Measurements from ENCODE around the gene SLC25A10.

Gene SLC25A10

GRCh38 chr17:81706757-81707624 is 5.1 kb upstream of the SLC25A10 start:
- no peak for DNase-seq (ENCODE audit: low read depth)

GRCh38 chr17:81707725-81708646 is 4.1 kb upstream of the SLC25A10 start:
- no peak for DNase-seq (ENCODE audit: low read depth)

GRCh38 chr17:81708739-81709185 is 3.3 kb upstream of the SLC25A10 start:
- DNase-seq (ENCODE audit: low read depth): no peak

- DNase-seq (ENCODE audit: low read depth): no peak
Observed at GRCh38 chr17:81710514-81711308, 1.4 kb upstream of the SLC25A10 start.

- no peak for DNase-seq (ENCODE audit: low read depth)
Observed at GRCh38 chr17:81712468-81713003, 452 bp downstream of the SLC25A10 start.

- DNase-seq (ENCODE audit: low read depth): no peak
Observed at GRCh38 chr17:81713004-81713555, 996 bp downstream of the SLC25A10 start.

GRCh38 chr17:81713556-81714411 is 1.7 kb downstream of the SLC25A10 start:
- no peak for DNase-seq (ENCODE audit: low read depth)

- no peak for DNase-seq (ENCODE audit: low read depth)
Observed at GRCh38 chr17:81714412-81715106, 2.5 kb downstream of the SLC25A10 start.

GRCh38 chr17:81715107-81715871 is 3.2 kb downstream of the SLC25A10 start:
- DNase-seq (ENCODE audit: low read depth): no peak

- no peak for DNase-seq (ENCODE audit: low read depth)
Observed at GRCh38 chr17:81715872-81716673, 4.0 kb downstream of the SLC25A10 start.

- no peak for DNase-seq (ENCODE audit: low read depth)
Observed at GRCh38 chr17:81716674-81716996, 4.6 kb downstream of the SLC25A10 start.

GRCh38 chr17:81717049-81717765 is 5.1 kb downstream of the SLC25A10 start:
- DNase-seq (ENCODE audit: low read depth): no peak

GRCh38 chr17:81717766-81718089 is 5.6 kb downstream of the SLC25A10 start:
- no peak for DNase-seq (ENCODE audit: low read depth)

- no peak for DNase-seq (ENCODE audit: low read depth)
Observed at GRCh38 chr17:81719410-81720266, 7.6 kb downstream of the SLC25A10 start.

- no peak for DNase-seq (ENCODE audit: low read depth)
Observed at GRCh38 chr17:81720267-81721071, 8.4 kb downstream of the SLC25A10 start.

Measured in non-pigmented ciliary epithelial cell (primary cell).